ENCODE data around the gene AFF1. TPM values are rescaled to one million over a fixed set of nuclear protein-coding genes. Genes with fewer than 3 reads are reported as not detected.
A peak's percentile ranks its signal among the peaks of the same experiment; 100 is the strongest.
"Not testable (repeated sequence)": the region's sequence is repeated elsewhere in the genome, so short reads cannot be mapped to it uniquely, and the experiment has no call there.

Gene AFF1
- total RNA-seq, 4 donors from 2014 or later, result 22.9 to 47.1 (median 34.0) TPM

GRCh38 chr4:87077914-87078585, 143.2 kb downstream of the AFF1 start:
- no peak for DNase-seq
- Histone ChIP-seq H3K27me3 (no peaks in the 10 kb centered on the region), H3K4me3 (no peak overlapping the region), H3K27ac (peak overlapping the region; percentile 46 to 81 (median 79)), H3K36me3 (no peaks in the 10 kb centered on the region), H3K9me3 (no peaks in the 10 kb centered on the region), H3K4me1 (peaks cover 35 to 100% (median 84%) of the 10 kb centered on the region in 3 donors)
- TF ChIP-seq CTCF (IDR thresholded peaks at IDR 0.05), result no peak
- TF ChIP-seq POLR2A (IDR thresholded peaks at IDR 0.05), result no peak
- 26 to 67% methylated on average over 4 of the region's 4 CpGs for WGBS, 2 donors
- intact Hi-C loops (cut with DNase I), result no loop called here

- Histone ChIP-seq H3K27me3 (no peaks in the 10 kb centered on the region), H3K4me3 (peak overlapping the region in 1 of 4 donors; percentile 1), H3K4me1 (peaks cover 35 to 96% (median 76%) of the 10 kb centered on the region in 3 donors), H3K9me3 (no peaks in the 10 kb centered on the region), H3K36me3 (peaks cover 0 to 3% (median 0%) of the 10 kb centered on the region in 3 donors), H3K27ac (peak overlapping the region; percentile 46 to 81 (median 79))
- no peak for DNase-seq
- 13 to 24% methylated on average over 6 of the region's 6 CpGs for WGBS, 2 donors
- TF ChIP-seq CTCF (IDR thresholded peaks at IDR 0.05) (no peak), POLR2A (IDR thresholded peaks at IDR 0.05) (no peak)
- intact Hi-C loops (cut with DNase I), result no loop called here
These were observed 144.2 kb downstream of the AFF1 start for GRCh38 chr4:87078987-87079486.

GRCh38 chr4:87079967-87080366, 145.2 kb downstream of the AFF1 start:
- TF ChIP-seq CTCF (IDR thresholded peaks at IDR 0.05), result no peak
- TF ChIP-seq POLR2A (IDR thresholded peaks at IDR 0.05), result no peak
- DNase-seq, result no peak
- H3K36me3 ChIP-seq, result peaks cover 0 to 13% (median 0%) of the 10 kb centered on the region in 3 donors
- H3K27me3 ChIP-seq, result no peaks in the 10 kb centered on the region
- intact Hi-C loops (cut with DNase I), result no loop called here
- 64 to 71% methylated on average over 2 of the region's 2 CpGs for WGBS, 2 donors
- peak overlapping the region; percentile 46 to 81 (median 78) for H3K27ac ChIP-seq
- peaks cover 35 to 90% (median 68%) of the 10 kb centered on the region in 3 donors for H3K4me1 ChIP-seq
- no peak overlapping the region for H3K4me3 ChIP-seq
- H3K9me3 ChIP-seq, result no peaks in the 10 kb centered on the region

- Histone ChIP-seq H3K4me3 (no peak overlapping the region), H3K27me3 (no peaks in the 10 kb centered on the region), H3K36me3 (peaks cover 0 to 16% (median 0%) of the 10 kb centered on the region in 3 donors), H3K9me3 (no peaks in the 10 kb centered on the region), H3K4me1 (peaks cover 35 to 85% (median 68%) of the 10 kb centered on the region in 3 donors), H3K27ac (peak overlapping the region; percentile 46 to 81 (median 78))
- DNase-seq, result no peak
- WGBS, 2 donors, result 57 to 59% methylated on average over 3 of the region's 3 CpGs
- intact Hi-C loops (cut with DNase I), result no loop called here
- TF ChIP-seq CTCF (IDR thresholded peaks at IDR 0.05) (no peak), POLR2A (IDR thresholded peaks at IDR 0.05) (no peak)
These were observed 145.7 kb downstream of the AFF1 start for GRCh38 chr4:87080462-87080861.

- H3K4me1 ChIP-seq, result peaks cover 29 to 76% (median 61%) of the 10 kb centered on the region in 3 donors
- H3K27ac ChIP-seq, result peak overlapping the region; percentile 36 to 81 (median 64)
- no peak overlapping the region for H3K4me3 ChIP-seq
- TF ChIP-seq CTCF (IDR thresholded peaks at IDR 0.05) (no peak), POLR2A (IDR thresholded peaks at IDR 0.05) (no peak)
- no peaks in the 10 kb centered on the region for H3K27me3 ChIP-seq
- DNase-seq, result no peak
- WGBS, 2 donors, result 25 to 41% methylated on average over 5 of the region's 5 CpGs
- intact Hi-C loops (cut with DNase I), result no loop called here
- H3K9me3 ChIP-seq, result no peaks in the 10 kb centered on the region
- peaks cover 0 to 28% (median 0%) of the 10 kb centered on the region in 3 donors for H3K36me3 ChIP-seq
These were observed 147.0 kb downstream of the AFF1 start for GRCh38 chr4:87081826-87082225.

- H3K27ac ChIP-seq; intact Hi-C loops (cut with DNase I); DNase-seq; H3K27me3 ChIP-seq; H3K9me3 ChIP-seq; H3K4me3 ChIP-seq: not testable (repeated sequence)
- WGBS, 2 donors, result 95 to 99% methylated on average over 11 of the region's 11 CpGs
- Histone ChIP-seq H3K4me1 (peaks cover 17 to 75% (median 38%) of the 10 kb centered on the region in 3 donors), H3K36me3 (peaks cover 0 to 41% (median 0%) of the 10 kb centered on the region in 3 donors)
These were observed 150.9 kb downstream of the AFF1 start for GRCh38 chr4:87085732-87086131.

All from esophagus squamous epithelium (tissue), 5 donors.